Mucosa of rectum (tissue), 2 donors: Measurements from ENCODE around the gene SLC46A1.

Source experiments
- H3K27ac ChIP-seq, 2 donors: one replicate each; pipeline ENCODE4 v1.7.0; 2013; ENCODE audit warnings: inconsistent platforms in 2 of 2, low read depth in 2 of 2, low read length in 2 of 2
- H3K27me3 ChIP-seq, 2 donors: one replicate each; pipeline ENCODE4 v1.7.0; 2013; ENCODE audit warnings: low read length in 2 of 2; ENCODE audit not compliant: control insufficient read depth in 2 of 2, insufficient read depth in 2 of 2
- H3K36me3 ChIP-seq, 2 donors: one replicate each; pipeline ENCODE4 v1.7.0; 2013; ENCODE audit warnings: low read length in 2 of 2; ENCODE audit not compliant: control insufficient read depth in 2 of 2, insufficient read depth in 2 of 2
- H3K4me1 ChIP-seq, 2 donors: one replicate each; pipeline ENCODE4 v1.7.0; 2013; ENCODE audit warnings: low read length in 2 of 2, mild to moderate bottlenecking in 1 of 2; ENCODE audit not compliant: control insufficient read depth in 2 of 2, insufficient read depth in 2 of 2
- H3K4me3 ChIP-seq, 2 donors: one replicate each; pipeline ENCODE4 v1.7.0; 2013; ENCODE audit warnings: low read length in 2 of 2
- H3K9ac ChIP-seq, 2 donors: one replicate each; pipeline ENCODE4 v1.7.0; 2013; ENCODE audit warnings: low read length in 2 of 2, low read depth in 1 of 2, mild to moderate bottlenecking in 1 of 2
- H3K9me3 ChIP-seq, 2 donors: one replicate each; pipeline ENCODE4 v1.7.0; 2013; ENCODE audit warnings: low read length in 2 of 2; ENCODE audit not compliant: control insufficient read depth in 2 of 2
- donor health status: healthy.
- donor health status: Normal muscosa, but diverticular disease.

Gene SLC46A1

GRCh38 chr17:28363776-28364650, 42.0 kb downstream of the SLC46A1 start:
- Histone ChIP-seq H3K9ac (no peak overlapping the region), H3K9me3 (no peaks in the 10 kb centered on the region), H3K36me3 (peaks cover 32 to 48% of the 10 kb centered on the region in 2 donors), H3K4me3 (no peak overlapping the region), H3K27me3 (no peaks in the 10 kb centered on the region), H3K4me1 (no peaks in the 10 kb centered on the region), H3K27ac (no peak overlapping the region)

DNA sequence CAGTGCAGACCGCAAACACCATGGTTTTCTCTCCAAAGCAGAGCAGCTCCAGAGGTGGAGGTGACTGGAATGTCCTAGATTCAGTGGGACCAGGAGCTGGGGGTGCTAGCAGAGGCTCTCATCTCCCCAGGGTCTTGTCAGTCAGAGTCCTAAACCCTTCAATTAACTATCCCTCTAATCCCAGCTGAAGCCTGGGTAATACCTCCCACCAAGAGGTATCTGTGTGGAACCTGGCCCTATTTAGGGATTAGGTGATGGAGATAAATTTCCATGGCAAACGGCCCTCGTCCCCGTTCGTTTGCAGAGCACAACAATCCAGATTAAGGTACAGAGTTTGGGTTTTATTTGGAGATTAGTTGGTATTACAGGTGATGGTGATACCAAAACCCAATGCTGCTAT, 42.8 kb downstream of the SLC46A1 start:
- no peaks in the 10 kb centered on the region for H3K27me3 ChIP-seq

GRCh38 chr17:28357901-28358197, 48.2 kb downstream of the SLC46A1 start:
- peak overlapping the region; percentile 76 to 91 for H3K4me3 ChIP-seq
- H3K36me3 ChIP-seq, result peaks cover 33 to 52% of the 10 kb centered on the region in 2 donors
- H3K27ac ChIP-seq, result peak overlapping the region in 1 of 2 donors; percentile 52
- H3K27me3 ChIP-seq, result no peaks in the 10 kb centered on the region
- no peaks in the 10 kb centered on the region for H3K9me3 ChIP-seq
- H3K4me1 ChIP-seq, result peaks cover 12 to 17% of the 10 kb centered on the region in 2 donors
- H3K9ac ChIP-seq, result peak overlapping the region; percentile 62 to 77

More for the DNA sequence above, 42.8 kb downstream of the SLC46A1 start:
- peaks cover 3 to 4% of the 10 kb centered on the region in 2 donors for H3K4me1 ChIP-seq
- no peaks in the 10 kb centered on the region for H3K9me3 ChIP-seq
- H3K36me3 ChIP-seq, result peaks cover 32 to 48% of the 10 kb centered on the region in 2 donors
- H3K27ac ChIP-seq, result no peak overlapping the region
- H3K4me3 ChIP-seq, result no peak overlapping the region
- H3K9ac ChIP-seq, result no peak overlapping the region

GRCh38 chr17:28357061-28357900, 48.7 kb downstream of the SLC46A1 start, which contains the start of gene POLDIP2:
Gene POLDIP2 (minus strand): TSS chr17:28357527. CDS start chr17:28357448, 79 bp downstream.
- no peaks in the 10 kb centered on the region for H3K9me3 ChIP-seq
- H3K36me3 ChIP-seq, result peaks cover 32 to 50% of the 10 kb centered on the region in 2 donors
- H3K4me3 ChIP-seq, result peak within 1 kb of the TSS; percentile 78 to 91
- H3K9ac ChIP-seq, result peak within 1 kb of the TSS; percentile 85 to 97
- no peaks in the 10 kb centered on the region for H3K27me3 ChIP-seq
- H3K27ac ChIP-seq, result peak within 1 kb of the TSS; percentile 71 to 82
- H3K4me1 ChIP-seq, result peaks cover 12 to 17% of the 10 kb centered on the region in 2 donors

GRCh38 chr17:28350271-28350670, 55.7 kb downstream of the SLC46A1 start:
- H3K9me3 ChIP-seq, result no peaks in the 10 kb centered on the region
- no peak overlapping the region for H3K9ac ChIP-seq
- peaks cover 69 to 85% of the 10 kb centered on the region in 2 donors for H3K36me3 ChIP-seq
- H3K4me3 ChIP-seq, result no peak overlapping the region
- H3K4me1 ChIP-seq, result no peaks in the 10 kb centered on the region
- H3K27ac ChIP-seq, result no peak overlapping the region
- no peaks in the 10 kb centered on the region for H3K27me3 ChIP-seq

GRCh38 chr17:28348979-28349378, 57.0 kb downstream of the SLC46A1 start:
- H3K36me3 ChIP-seq, result peaks cover 74 to 86% of the 10 kb centered on the region in 2 donors
- H3K4me1 ChIP-seq, result no peaks in the 10 kb centered on the region
- no peaks in the 10 kb centered on the region for H3K27me3 ChIP-seq
- no peak overlapping the region for H3K9ac ChIP-seq
- H3K27ac ChIP-seq, result no peak overlapping the region
- H3K4me3 ChIP-seq, result no peak overlapping the region
- no peaks in the 10 kb centered on the region for H3K9me3 ChIP-seq

- Histone ChIP-seq H3K27me3 (no peaks in the 10 kb centered on the region), H3K9ac (no peak overlapping the region), H3K9me3 (no peaks in the 10 kb centered on the region), H3K4me1 (no peaks in the 10 kb centered on the region), H3K36me3 (peaks cover 74 to 89% of the 10 kb centered on the region in 2 donors), H3K4me3 (no peak overlapping the region), H3K27ac (no peak overlapping the region)
Measured at GRCh38 chr17:28347261-28347891, 58.6 kb downstream of the SLC46A1 start.

GRCh38 chr17:28346746-28347246, 59.2 kb downstream of the SLC46A1 start:
- Histone ChIP-seq H3K9ac (no peak overlapping the region), H3K36me3 (peaks cover 78 to 90% of the 10 kb centered on the region in 2 donors)

DNA sequence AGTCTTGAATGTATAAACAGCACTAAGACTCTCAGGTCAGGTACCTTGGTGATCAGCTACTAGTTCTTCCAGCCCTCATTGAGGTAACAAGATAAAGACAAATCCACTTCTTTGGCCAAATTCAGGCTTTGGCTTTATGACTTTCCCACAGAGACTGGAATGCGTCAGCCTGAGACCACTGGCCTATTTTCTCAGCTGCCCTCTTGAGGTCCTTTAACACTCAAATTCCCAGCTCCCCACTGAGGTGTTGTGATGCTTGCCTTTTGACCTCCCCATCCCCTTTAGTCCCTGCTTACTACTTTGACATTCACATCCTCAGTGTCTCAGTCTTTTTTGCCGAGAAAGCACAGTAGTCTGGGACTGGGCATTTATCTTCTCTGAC, 59.8 kb downstream of the SLC46A1 start:
- Histone ChIP-seq H3K9me3 (no peaks in the 10 kb centered on the region), H3K27ac (no peak overlapping the region), H3K4me3 (no peak overlapping the region), H3K27me3 (no peaks in the 10 kb centered on the region), H3K36me3 (peaks cover 78 to 90% of the 10 kb centered on the region in 2 donors), H3K4me1 (no peaks in the 10 kb centered on the region), H3K9ac (no peak overlapping the region)

More at GRCh38 chr17:28346746-28347246, 59.2 kb downstream of the SLC46A1 start:
- Histone ChIP-seq H3K4me1 (no peaks in the 10 kb centered on the region), H3K9me3 (no peaks in the 10 kb centered on the region), H3K27ac (no peak overlapping the region), H3K27me3 (no peaks in the 10 kb centered on the region), H3K4me3 (no peak overlapping the region)
